GM19193 (cell line): Measurements from ENCODE around the gene HIP1R.
A peak's percentile ranks its signal among the peaks of the same experiment; 100 is the strongest.

Experiments used
- POLR2A ChIP-seq: IDR thresholded peaks from 4 replicates; pipeline ENCODE4 v1.6.1; 2011; ENCODE audit not compliant: insufficient read depth, insufficient read length; ENCODE audit errors: extremely low read depth

HIP1R gene

DNA sequence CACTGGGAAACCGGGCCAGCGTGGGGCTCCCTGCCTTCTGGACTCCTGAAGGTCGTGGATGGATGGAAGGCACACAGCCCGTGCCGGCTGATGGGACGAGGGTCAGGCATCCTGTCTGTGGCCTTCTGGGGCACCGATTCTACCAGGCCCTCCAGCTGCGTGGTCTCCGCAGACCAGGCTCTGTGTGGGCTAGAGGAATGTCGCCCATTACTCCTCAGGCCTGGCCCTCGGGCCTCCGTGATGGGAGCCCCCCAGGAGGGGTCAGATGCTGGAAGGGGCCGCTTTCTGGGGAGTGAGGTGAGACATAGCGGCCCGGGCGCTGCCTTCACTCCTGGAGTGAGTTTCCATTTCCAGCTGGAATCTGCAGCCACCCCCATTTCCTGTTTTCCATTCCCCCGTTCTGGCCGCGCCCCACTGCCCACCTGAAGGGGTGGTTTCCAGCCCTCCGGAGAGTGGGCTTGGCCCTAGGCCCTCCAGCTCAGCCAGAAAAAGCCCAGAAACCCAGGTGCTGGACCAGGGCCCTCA lies 26.9 kb downstream of the HIP1R start:
- no peak for TF ChIP-seq POLR2A

DNA sequence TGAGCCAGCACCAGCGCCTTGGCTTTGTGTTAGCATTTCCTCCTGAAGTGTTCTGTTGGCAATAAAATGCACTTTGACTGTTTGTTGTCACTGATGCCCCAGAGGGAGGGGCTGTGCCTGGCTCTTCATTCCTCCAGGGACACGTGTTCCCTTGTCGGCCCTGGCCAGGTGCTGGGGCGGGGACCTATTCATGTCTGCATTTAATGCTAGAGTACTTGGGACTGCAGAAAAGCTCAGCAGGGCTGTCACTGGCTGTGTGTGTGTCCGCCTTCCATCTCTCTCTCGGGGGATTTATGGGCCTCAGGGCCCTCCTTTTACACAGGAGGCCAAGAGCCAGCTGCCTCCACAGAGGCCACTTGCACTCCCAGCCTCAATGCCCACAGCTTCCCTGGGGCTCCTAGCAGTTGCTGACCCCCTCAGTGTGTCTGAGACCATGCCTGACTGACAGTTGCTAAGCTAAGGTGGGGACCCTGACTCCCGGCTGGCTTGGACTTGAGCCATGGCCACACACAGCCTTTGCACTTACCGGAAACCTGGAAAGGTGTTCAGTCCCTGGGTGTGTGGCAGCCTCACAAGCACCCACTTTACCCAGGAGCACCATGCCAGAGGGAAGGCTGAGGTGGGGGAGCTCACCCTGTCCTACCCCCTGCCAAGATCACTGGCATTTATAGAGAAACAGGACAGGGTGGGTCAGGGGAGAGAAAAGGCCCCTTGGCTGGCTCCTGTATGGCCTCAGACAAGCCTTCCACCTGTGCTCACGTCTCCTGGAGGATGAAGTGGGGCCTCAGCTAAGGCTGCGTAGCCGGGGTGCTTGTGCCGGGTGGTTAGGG lies 27.8 kb downstream of the HIP1R start:
- TF ChIP-seq POLR2A = no peak

DNA sequence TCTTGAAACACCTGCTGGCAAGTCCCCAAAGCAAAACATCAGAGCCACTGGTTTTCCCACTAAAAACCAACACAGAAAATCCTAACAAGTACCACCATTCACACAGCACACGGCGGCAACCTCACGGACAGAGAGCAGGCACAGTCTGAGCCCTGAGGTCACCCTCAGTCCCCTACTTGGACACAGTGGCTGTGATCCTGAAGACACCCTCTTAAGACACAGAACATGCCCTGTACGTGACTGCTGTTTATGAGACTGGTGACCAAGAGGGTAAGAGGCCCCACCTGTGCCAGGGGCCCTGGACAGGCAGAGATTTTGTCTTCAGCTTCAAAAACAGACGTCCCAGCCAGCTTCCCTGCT lies 29.6 kb downstream of the HIP1R start:
- TF ChIP-seq POLR2A = no peak

DNA sequence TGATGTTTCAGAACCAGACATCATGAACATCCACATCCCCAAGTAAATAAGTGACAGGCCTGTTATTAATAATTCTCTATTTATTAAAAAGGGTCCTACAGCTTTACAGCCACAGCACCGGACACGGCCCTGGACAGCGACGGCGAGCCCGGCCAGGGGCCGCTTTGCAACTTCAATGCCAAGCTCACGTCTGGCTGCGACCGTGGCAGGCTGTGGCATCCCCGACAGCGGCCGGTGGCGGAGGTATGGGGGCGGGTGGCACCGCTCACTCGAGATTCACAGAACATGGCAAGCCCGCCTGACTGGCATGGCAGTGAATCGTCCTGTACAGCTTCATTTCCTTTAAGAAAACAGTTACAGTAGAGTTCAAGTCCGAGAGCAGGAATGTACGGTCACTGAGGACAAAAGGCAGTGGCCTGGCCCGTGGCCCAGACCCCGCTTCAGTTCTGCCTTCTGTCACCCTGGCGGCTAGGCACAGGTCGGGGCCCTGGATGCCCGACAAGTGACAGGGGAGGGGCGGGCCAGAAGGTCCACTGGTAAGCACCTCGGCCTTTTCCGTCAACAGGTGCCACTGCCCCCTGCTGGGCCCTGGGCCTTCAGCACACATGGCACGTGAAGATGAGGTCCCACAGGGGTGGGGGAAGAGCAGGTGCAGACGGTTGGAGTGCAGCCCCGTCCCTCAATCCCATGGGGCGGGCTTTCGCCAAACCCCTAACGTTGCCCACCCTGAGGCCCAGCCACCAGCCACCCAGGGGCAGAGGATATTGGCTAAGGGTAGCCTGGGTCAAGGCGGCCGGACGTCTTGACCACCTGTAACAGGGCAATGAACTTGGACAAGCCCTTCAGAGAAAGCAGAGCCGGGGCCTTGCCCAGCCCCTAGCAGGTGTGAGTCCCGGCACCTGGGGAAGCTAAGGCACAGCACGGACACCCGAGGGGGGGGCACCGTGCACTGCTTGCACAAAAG lies 30.3 kb downstream of the HIP1R start:
- peak; percentile 6 for TF ChIP-seq POLR2A

DNA sequence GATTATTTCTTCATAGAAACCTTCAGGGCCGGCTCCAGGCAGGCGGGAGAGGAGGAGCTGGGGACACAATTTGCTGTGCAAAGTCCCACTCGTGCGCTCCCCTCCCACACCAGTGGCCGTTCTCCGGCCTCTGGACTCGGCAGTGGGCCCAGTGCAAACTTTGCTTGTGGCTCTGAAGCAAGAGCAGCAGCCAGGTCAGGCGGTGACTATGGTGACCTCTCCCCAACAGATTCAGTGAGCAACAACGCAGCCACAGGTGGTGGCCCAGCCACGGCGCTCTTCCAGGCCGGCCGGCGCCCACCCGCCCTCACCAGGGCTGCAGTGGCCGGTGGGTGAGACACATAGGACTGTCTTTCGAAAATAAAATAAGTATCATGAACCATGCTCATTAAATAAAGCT lies 31.1 kb downstream of the HIP1R start:
- TF ChIP-seq POLR2A = peak; percentile 33

DNA sequence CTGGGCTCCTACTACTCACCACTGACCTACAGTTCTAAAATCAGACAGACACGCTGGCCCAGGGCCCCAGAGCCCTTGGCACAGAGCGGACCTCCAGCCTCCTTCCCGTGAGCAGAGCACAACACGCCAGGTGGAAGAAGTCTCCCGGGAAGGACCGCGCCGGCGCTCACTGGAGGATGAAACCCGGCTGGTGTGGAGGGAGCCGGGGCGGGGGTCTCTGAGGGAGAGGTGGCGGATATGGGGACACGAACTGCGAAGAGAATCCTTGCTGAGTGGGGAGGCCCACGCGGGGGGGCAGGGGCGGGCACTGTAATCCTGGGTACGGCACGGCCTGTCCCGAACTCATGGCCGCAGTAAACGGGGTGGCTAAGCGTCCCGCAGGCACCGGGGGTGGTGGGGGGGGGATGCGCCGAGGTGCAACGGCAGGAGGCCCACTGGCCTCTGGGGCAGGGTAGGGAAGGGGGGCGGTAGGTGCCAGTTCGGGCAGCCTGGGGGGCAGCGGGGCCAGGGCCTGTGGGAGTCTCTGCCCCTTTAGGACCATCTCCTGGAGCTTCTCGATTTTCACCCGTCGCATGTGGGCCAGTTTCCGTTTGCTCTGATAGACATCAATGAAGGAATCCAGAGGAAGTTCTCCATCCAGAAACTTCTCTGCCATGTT lies 31.8 kb downstream of the HIP1R start:
- no peak for TF ChIP-seq POLR2A

DNA sequence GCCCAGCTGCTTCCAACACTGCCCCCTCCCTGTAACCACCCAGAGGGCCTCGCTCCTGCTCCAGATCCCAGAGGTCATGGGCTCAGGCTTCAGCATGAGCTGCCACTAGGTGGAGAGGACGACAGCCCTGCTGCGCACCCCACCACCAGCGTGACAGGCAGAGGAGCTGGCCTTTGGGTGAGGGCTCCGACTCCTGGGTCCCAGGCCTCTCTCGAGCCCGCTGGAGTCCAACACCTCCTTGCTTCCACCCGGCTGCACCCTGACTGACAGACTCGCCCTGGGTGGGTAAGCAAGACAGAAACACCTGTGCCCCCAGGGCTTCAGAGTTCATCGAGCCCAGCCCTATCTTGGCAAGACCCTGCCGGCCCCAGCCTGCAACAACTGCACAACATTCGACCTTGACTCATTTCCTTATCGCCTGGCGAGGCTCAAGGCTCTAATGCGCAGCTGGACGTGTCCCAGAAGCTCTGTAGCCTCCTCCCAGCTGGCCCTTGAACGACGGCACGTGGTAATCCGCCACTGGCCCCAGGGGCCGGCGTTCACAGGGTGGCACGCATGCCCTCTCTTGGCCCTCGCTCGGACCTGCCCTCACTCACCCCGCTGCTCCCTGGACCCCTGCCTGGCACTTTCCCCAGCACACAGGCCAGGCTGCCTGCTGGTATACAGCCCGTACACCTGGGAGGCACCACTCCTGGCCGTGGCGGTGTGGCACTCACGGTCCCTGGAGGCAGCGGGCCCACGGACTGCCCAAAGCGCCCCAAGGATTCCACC lies 32.6 kb downstream of the HIP1R start:
- TF ChIP-seq POLR2A = no peak

DNA sequence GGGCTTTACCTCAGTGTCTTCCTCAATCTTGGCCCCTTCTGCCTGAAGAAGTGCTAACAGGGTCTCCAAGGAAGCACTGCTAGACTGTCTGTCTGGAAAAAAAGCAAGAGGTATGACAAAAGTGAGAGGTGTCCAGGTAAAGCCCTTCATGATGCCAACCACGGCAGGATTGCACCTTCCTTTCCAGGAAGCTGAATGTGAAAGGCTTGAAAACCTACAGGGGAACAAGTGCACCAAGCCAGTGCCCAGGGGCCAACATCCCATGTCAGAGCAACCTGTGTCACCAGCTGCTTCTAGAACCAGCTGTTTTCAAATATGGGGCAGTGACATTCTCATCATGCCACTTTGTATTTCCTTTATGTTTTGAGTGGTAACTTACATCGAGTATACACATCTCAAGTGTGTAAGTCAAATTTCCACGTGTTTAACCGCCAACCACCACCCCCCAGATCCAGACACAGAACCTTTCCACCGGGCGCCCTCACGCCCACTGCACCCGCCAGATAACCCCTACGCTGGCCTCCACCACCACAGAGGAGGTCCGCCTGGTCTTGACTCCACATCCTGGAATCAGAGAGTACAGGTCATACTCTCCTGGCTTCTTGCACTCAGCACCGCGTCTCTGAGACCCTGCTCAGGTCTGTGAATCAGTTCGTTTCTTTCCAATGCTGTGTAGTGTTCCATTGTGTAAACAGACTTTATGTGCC lies 33.4 kb downstream of the HIP1R start:
- TF ChIP-seq POLR2A = no peak

DNA sequence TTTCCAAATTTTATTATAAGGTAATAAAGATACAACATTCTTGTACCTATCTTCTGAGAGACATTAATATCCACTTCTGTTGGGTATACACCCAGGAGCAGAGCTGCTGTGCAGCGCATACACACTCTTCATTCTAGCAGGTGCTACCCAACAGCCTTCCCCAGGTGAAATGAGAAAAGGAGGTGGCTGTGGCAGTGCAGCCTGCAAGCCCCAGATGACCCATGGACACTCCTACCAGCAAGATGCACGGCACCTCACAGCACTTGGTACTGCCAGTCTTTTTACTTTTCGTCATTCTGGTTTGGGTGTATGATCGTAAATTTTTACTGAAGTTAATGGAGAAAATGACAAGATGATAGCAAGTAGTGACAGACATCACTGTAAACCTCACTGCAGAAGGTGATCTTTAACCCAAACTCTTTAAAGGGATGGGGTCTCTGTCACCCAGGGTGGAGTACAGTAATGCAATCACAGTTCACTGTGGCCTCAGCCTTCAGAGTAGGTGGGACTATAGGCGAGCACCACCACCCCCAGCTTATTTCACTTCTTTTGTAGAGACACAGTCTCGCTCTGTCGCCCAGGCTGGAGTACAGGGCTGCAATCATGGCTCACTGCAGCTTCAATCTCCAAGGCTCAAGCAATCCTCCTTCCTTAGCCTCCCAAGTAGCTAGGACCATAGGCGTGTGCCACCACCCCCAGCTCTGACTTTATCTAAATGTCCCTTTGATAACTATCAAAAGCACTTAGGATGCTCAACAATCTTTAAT lies 34.1 kb downstream of the HIP1R start:
- TF ChIP-seq POLR2A = no peak

DNA sequence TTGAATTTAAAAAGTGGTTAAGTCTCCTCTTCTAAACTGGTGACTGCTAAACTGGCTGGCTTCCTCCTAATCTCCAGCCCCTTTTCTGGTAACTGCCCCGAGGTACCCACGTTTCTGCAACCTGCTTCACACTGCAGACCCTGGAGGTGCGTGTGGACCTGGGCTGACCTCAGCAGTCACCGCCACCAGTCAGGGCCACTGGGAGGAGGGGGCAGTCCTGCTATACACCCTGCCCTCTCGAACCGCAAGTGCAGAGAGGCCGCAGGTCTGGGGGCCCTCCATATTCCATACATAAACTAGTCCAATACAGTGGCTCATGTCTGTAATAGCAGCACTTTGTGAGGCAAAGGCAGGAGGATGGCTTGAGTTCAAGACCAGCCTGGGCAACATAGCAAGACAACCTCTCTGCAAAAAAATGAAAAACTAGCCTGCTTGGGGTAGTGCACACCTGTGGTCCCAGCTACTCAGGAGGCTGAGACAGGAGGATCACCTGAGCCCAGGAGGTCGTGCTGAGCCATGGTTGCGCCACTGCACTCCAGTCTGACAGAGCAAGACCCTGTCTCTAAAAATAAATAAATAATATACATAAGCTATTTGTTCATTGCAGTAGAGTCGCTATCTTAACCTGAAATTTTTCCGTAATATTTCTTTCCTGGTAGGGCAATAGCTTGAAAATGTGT lies 35.0 kb downstream of the HIP1R start:
- TF ChIP-seq POLR2A = no peak

DNA sequence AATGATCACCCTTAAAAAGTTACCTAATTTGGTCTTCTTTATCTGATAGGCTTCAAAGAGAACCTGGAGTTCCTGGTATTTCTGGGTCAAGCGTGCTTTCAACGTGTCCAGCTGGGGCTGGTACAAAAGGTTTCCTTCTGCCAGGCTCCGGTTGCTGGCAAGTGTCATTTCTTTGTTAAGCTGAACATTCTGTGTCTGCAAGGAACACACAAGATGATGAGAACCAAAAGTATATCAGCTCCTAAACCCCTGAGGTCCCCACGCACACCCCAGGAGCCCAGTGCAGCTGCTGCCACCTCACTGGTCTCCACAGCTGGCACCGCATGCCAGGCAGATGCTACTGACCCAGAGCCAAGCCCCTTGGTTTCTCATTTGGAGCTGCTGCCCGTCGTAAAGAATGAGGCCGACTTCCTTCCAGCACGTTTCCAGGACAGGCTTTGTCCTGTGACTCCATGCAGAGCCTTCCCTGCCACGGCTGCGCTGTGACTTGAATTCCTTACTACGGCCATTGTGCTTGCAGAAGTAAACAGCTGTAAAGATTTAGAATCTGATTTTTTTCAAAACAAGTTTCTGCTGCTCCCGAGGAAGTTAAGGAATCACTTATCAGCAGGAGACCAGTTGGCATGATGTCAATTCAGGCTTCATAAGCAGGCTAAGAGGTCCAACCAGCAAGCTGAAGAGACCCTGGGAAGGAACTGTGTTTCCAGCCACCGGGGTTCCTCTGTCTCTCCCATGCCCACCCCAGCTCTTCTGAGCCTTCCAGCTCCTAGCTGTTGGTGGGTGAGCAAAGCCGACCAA lies 35.8 kb downstream of the HIP1R start:
- no peak for TF ChIP-seq POLR2A
